Testis (tissue), 3 donors: ENCODE results near the gene TMEM98. TPM values are rescaled to one million over a fixed set of nuclear protein-coding genes. Genes with fewer than 3 reads are reported as not detected.

Experiments used
- DNase-seq: peaks from one replicate; pipeline ENCODE4 v3.0.0-alpha.2; 2019
- H3K27ac ChIP-seq, 2 donors: fragments of 200-600 bp; sonication (generic); one replicate each; pipeline ENCODE4 v1.5.1; 2019
- H3K27me3 ChIP-seq: fragments of 200-600 bp; sonication (generic); one replicate; pipeline ENCODE4 v1.5.1; 2019
- H3K36me3 ChIP-seq: fragments of 200-600 bp; sonication (generic); one replicate; pipeline ENCODE4 v1.5.1; 2017; ENCODE audit warnings: low read depth; ENCODE audit errors: missing control alignments
- H3K4me1 ChIP-seq: fragments of 200-600 bp; sonication (generic); one replicate; pipeline ENCODE4 v1.5.1; 2019
- H3K4me3 ChIP-seq, 2 donors: fragments of 200-600 bp; sonication (generic); one replicate each; pipeline ENCODE4 v1.5.1; 2017 to 2019
- H3K9me3 ChIP-seq: fragments of 200-600 bp; sonication (generic); one replicate; pipeline ENCODE4 v1.5.1; 2017
- CTCF ChIP-seq, 3 experiments: fragments of 450-650 bp in 2 of 3; fragments of 200-600 bp in 1 of 3; sonication (generic) in 1 of 3; IDR thresholded peaks; one replicate each; pipeline ENCODE4 v1.5.1; 2016 to 2019; ENCODE audit warnings: antibody characterized with exemption in 3 of 3, mild to moderate bottlenecking in 2 of 3, moderate library complexity in 1 of 3
- POLR2A ChIP-seq: fragments of 450-650 bp; IDR thresholded peaks from one replicate; pipeline ENCODE4 v1.6.1; 2017; ENCODE audit warnings: antibody characterized with exemption, mild to moderate bottlenecking, moderate library complexity
- WGBS, 2 donors: methylation state at CpG; one replicate each; pipeline ENCODE4 v1.1.5; 2018; 5-methylcytosine and 5-hydroxymethylcytosine counted together
- intact Hi-C: fragments of 100-400 bp; cut with DNase I; formaldehyde crosslinking; loops from one replicate; pipeline ENCODE4 v1.15.1; 2023; ENCODE audit warnings: low total_unique reads
- polyA plus RNA-seq: library from polyadenylated mRNA; stranded (reverse); fragments of 350-450 nt; fragmentation: Illumina TruSeq; extraction: RNeasy Lipid Tissue Mini Kit (QIAGEN cat#74804); gene quantifications from one replicate; pipeline ENCODE4 v1.2.3, GENCODE V29; 2014; ENCODE audit warnings: low read depth, low replicate concordance; ENCODE audit not compliant: insufficient read depth
- total RNA-seq, 2 donors: library from RNA; depleted of rRNA; stranded (reverse); fragments of >200 nt; gene quantifications; one replicate each; pipeline ENCODE4 v1.2.3, GENCODE V29; 2016

TMEM98 gene
- total and polyA plus RNA-seq, 3 donors from 2014 or later, result 39.0 to 66.9 (median 64.9) TPM

GRCh38 chr17:32940706-32941390 lies 12.9 kb downstream of the TMEM98 start:
- 76 to 93% methylated on average over 10 of the region's 10 CpGs for WGBS, 2 donors
- no peak overlapping the region for H3K27ac ChIP-seq
- no peak for DNase-seq
- TF ChIP-seq POLR2A, result no peak
- H3K27me3 ChIP-seq, result no peaks in the 10 kb centered on the region
- H3K4me3 ChIP-seq, result no peak overlapping the region
- no peaks in the 10 kb centered on the region for H3K36me3 ChIP-seq
- peaks cover 13% of the 10 kb centered on the region for H3K4me1 ChIP-seq
- H3K9me3 ChIP-seq, result no peaks in the 10 kb centered on the region
- intact Hi-C loops, result no loop called here

- no peak for TF ChIP-seq POLR2A
- peak in 1 of 3 experiments; percentile 61 for TF ChIP-seq CTCF (IDR thresholded peaks at IDR 0.05)
- no peak overlapping the region for H3K27ac ChIP-seq
- intact Hi-C loops, result no loop called here
- H3K4me3 ChIP-seq, result no peak overlapping the region
- peaks cover 9% of the 10 kb centered on the region for H3K4me1 ChIP-seq
- H3K9me3 ChIP-seq, result no peaks in the 10 kb centered on the region
- 91 to 95% methylated on average over 8 of the region's 8 CpGs for WGBS, 2 donors
- no peaks in the 10 kb centered on the region for H3K36me3 ChIP-seq
- no peak for DNase-seq
- H3K27me3 ChIP-seq, result no peaks in the 10 kb centered on the region
These were observed 13.6 kb downstream of the TMEM98 start for GRCh38 chr17:32941419-32942032.

- WGBS, 2 donors, result 39 to 68% methylated on average over 2 of the region's 2 CpGs
- Histone ChIP-seq H3K27me3 (no peaks in the 10 kb centered on the region), H3K27ac (no peak overlapping the region), H3K36me3 (no peaks in the 10 kb centered on the region), H3K4me3 (no peak overlapping the region), H3K4me1 (no peaks in the 10 kb centered on the region), H3K9me3 (no peaks in the 10 kb centered on the region)
- no peak for TF ChIP-seq CTCF (IDR thresholded peaks at IDR 0.05)
- TF ChIP-seq POLR2A, result no peak
- no peak for DNase-seq
- intact Hi-C loops, result no loop called here
These were observed 15.3 kb downstream of the TMEM98 start for GRCh38 chr17:32943206-32943605.

GRCh38 chr17:32943647-32944191 lies 15.8 kb downstream of the TMEM98 start:
- no peak overlapping the region for H3K27ac ChIP-seq
- WGBS, 2 donors, result 64 to 80% methylated on average over 8 of the region's 8 CpGs
- DNase-seq, result no peak
- TF ChIP-seq POLR2A, result no peak
- no peak for TF ChIP-seq CTCF (IDR thresholded peaks at IDR 0.05)
- no peak overlapping the region for H3K4me3 ChIP-seq
- no peaks in the 10 kb centered on the region for H3K9me3 ChIP-seq
- H3K36me3 ChIP-seq, result no peaks in the 10 kb centered on the region
- intact Hi-C loops, result no loop called here
- H3K27me3 ChIP-seq, result no peaks in the 10 kb centered on the region
- H3K4me1 ChIP-seq, result no peaks in the 10 kb centered on the region

- TF ChIP-seq CTCF (IDR thresholded peaks at IDR 0.05), result no peak
- TF ChIP-seq POLR2A, result no peak
- intact Hi-C loops, result no loop called here
- H3K36me3 ChIP-seq, result no peaks in the 10 kb centered on the region
- no peak for DNase-seq
- H3K9me3 ChIP-seq, result no peaks in the 10 kb centered on the region
- WGBS, 2 donors, result 77 to 84% methylated on average over 4 of the region's 4 CpGs
- no peaks in the 10 kb centered on the region for H3K4me1 ChIP-seq
- no peak overlapping the region for H3K4me3 ChIP-seq
- no peaks in the 10 kb centered on the region for H3K27me3 ChIP-seq
- H3K27ac ChIP-seq, result no peak overlapping the region
These were observed 16.5 kb downstream of the TMEM98 start for GRCh38 chr17:32944248-32945020.
